Activated T-helper 1 cell treated with anti-CD3 and anti-CD28 coated beads, Interleukin-12 subunit alpha, Interleukin-12 subunit beta, Interleukin-2, Interleukin-4 antibody, amounts not matched to agents 30 ng/mL and 10 ng/mL and 1 ng/mL, durations not matched to agents 14 hours and 24 hours and 36 hours (primary cell): ENCODE data around the gene LARP4B. TPM values are rescaled to one million over a fixed set of nuclear protein-coding genes. Genes with fewer than 3 reads are reported as not detected.

Experiments
- DNase-seq: peaks from one replicate; pipeline ENCODE4 v3.0.0; 2021; ENCODE audit warnings: low spot score
- H3K27ac Mint-ChIP-seq: one replicate; pipeline ENCODE4 v1.8.0; 2021; ENCODE audit warnings: mild to moderate bottlenecking, mixed read lengths
- H3K27me3 Mint-ChIP-seq: one replicate; pipeline ENCODE4 v1.8.0; 2022; ENCODE audit warnings: mild to moderate bottlenecking, moderate library complexity, mixed read lengths; ENCODE audit not compliant: insufficient read depth
- H3K36me3 Mint-ChIP-seq: one replicate; pipeline ENCODE4 v1.8.0; 2021; ENCODE audit warnings: low read depth, mixed read lengths
- H3K4me1 Mint-ChIP-seq: one replicate; pipeline ENCODE4 v1.8.0; 2021; ENCODE audit warnings: low read depth, mixed read lengths
- H3K4me3 Mint-ChIP-seq: one replicate; pipeline ENCODE4 v1.8.0; 2021; ENCODE audit warnings: mild to moderate bottlenecking, moderate library complexity, mixed read lengths
- H3K9me3 Mint-ChIP-seq: one replicate; pipeline ENCODE4 v1.8.0; 2021; ENCODE audit warnings: mixed read lengths
- intact Hi-C: fragments of 100-400 bp; cut with micrococcal nuclease; formaldehyde crosslinking; loops from one replicate; pipeline ENCODE4 v1.15.1; 2024
- total RNA-seq: library from RNA; stranded (reverse); gene quantifications from 2 replicates; pipeline ENCODE4 v1.2.3, GENCODE V29; 2022

Gene LARP4B
- total RNA-seq, 1 donor from 2014 or later = 174 TPM

DNA sequence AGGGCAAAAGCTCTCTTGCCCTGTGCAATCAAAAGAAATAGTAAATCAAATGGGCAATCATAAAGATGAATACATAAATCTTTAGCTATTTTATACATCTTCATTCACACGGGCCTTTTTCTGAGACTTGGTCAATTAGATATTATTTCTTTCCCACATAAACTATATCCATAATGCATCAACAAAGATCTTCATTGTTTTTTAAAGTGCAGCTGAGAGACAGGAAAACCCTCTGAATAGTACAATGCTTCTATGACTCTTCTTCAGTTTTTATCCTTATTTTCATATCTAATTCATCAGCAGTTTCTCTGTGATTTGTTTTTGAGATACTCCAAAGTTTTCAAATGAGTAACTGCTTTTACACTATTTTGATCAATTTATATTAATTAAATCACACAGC is 25.5 kb downstream of the LARP4B start:
- no peak overlapping the region for H3K4me3 Mint-ChIP-seq
- H3K36me3 Mint-ChIP-seq = peaks cover 28% of the 10 kb centered on the region
- peaks cover 9% of the 10 kb centered on the region for H3K4me1 Mint-ChIP-seq
- intact Hi-C loops = no loop called here
- no peaks in the 10 kb centered on the region for H3K27me3 Mint-ChIP-seq
- no peak for DNase-seq
- no peak overlapping the region for H3K27ac Mint-ChIP-seq
- H3K9me3 Mint-ChIP-seq = no peaks in the 10 kb centered on the region

DNA sequence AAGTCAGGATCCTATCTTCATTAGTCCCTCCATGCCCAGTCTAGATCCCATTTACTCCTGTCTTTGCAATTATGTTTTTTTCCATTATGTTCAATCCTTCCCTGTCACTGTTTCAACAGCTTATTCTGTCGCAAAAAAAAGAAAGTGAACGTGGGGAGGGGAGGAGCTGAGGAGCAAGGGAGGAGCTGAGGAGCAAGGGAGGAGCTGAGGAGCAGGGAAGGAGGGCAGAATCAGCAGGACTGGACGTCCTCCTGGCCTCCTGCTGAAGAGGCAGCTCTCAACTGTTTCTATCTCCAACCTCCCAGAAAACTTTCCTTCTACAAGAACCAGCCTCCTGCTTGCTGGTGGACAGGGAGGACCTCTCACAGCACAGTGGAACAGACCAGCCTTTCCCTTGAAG is 26.0 kb downstream of the LARP4B start:
- no peak for DNase-seq
- peaks cover 9% of the 10 kb centered on the region for H3K4me1 Mint-ChIP-seq
- H3K27ac Mint-ChIP-seq = peak overlapping the region; percentile 34
- intact Hi-C loops = no loop called here
- H3K9me3 Mint-ChIP-seq = no peaks in the 10 kb centered on the region
- H3K4me3 Mint-ChIP-seq = no peak overlapping the region
- no peaks in the 10 kb centered on the region for H3K27me3 Mint-ChIP-seq
- H3K36me3 Mint-ChIP-seq = peaks cover 28% of the 10 kb centered on the region

DNA sequence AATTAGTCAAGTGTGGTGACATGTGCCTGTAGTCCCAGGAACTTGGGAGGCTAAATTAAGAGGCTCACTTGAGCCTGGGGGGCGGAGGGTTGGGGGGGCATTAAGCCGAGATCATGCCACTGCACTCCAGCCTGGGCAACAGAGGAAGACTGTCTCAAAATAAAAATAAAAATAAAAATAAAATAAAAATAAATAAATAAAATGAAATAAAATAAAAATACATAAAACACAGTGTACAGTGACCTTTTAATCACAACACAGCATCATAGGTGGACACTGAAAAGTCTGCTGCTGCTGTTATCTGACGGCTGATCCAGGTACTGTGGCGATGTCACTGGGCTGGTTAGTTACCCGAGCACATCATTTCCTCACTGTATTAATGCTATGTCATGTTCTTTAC is 27.1 kb downstream of the LARP4B start:
- intact Hi-C loops = no loop called here
- no peaks in the 10 kb centered on the region for H3K27me3 Mint-ChIP-seq
- DNase-seq = no peak
- H3K9me3 Mint-ChIP-seq = no peaks in the 10 kb centered on the region
- H3K4me3 Mint-ChIP-seq = no peak overlapping the region
- no peak overlapping the region for H3K27ac Mint-ChIP-seq
- H3K4me1 Mint-ChIP-seq = peaks cover 11% of the 10 kb centered on the region
- peaks cover 19% of the 10 kb centered on the region for H3K36me3 Mint-ChIP-seq

DNA sequence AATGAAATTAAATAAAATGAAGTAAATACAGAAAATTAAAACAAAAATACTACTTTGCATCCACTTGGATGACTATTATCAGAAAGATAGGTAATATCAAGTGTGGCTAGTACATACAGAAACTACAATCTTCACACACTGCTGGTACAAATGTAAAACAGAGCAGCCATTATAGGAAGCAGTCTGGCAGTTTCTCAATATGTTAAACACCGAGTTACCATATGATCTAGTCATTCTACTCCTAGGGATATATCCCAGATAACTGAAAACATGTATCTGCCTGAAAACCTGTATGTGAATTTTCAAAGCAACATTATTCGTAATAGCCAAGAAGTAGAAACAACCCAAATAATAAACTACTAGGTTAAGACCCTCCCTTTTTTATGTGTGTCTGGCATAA is 33.4 kb downstream of the LARP4B start:
- Mint-ChIP-seq H3K9me3 (no peaks in the 10 kb centered on the region), H3K27me3 (no peaks in the 10 kb centered on the region), H3K36me3 (peaks cover 9% of the 10 kb centered on the region), H3K4me3 (no peak overlapping the region), H3K4me1 (peaks cover 19% of the 10 kb centered on the region), H3K27ac (no peak overlapping the region)
- no peak for DNase-seq
- intact Hi-C loops = no loop called here

DNA sequence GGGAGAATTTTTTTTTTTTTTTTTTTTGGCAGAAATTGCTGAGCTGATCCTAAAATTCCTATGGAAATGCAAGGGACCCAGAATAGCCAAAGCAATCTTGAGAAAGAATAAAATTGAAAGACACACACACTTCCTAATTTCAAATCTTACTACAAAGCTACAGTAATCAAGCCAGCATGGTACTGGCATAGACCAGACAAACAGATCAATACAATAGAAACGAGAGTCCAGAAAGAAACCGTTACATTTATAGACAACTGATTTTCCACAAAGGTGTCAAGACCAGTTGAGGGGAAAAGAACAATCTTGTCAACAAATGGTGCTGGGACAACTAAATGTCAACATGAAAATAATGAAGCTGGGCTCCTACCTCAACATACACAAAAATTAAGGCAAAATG is 34.5 kb downstream of the LARP4B start:
- Mint-ChIP-seq H3K9me3 (no peaks in the 10 kb centered on the region), H3K27ac (no peak overlapping the region), H3K36me3 (peaks cover 5% of the 10 kb centered on the region), H3K27me3 (no peaks in the 10 kb centered on the region), H3K4me1 (peaks cover 15% of the 10 kb centered on the region), H3K4me3 (no peak overlapping the region)
- intact Hi-C loops = no loop called here
- DNase-seq = no peak

DNA sequence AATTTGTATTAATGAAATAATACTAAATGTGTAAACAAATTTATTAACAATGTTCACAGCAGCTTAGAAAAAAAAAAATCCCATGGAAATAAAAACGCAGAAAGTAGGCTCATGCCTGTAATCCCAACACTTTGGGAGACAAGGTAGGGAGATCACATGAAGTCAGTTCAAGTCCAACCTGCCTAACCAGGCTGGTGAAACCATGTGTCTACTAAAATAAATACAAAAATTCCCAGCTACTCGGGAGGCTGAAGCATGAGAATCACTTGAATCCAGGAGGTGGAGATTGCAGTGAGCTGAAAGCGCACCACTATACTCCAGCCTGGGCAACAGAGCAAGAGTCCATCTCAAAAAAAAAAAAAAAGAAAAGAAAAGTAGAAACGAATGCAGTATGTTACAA is 36.2 kb downstream of the LARP4B start:
- Mint-ChIP-seq H3K27ac (no peak overlapping the region), H3K9me3 (no peaks in the 10 kb centered on the region), H3K4me1 (peaks cover 15% of the 10 kb centered on the region), H3K27me3 (no peaks in the 10 kb centered on the region), H3K36me3 (peaks cover 1% of the 10 kb centered on the region), H3K4me3 (no peak overlapping the region)
- DNase-seq = no peak
- intact Hi-C loops = no loop called here

DNA sequence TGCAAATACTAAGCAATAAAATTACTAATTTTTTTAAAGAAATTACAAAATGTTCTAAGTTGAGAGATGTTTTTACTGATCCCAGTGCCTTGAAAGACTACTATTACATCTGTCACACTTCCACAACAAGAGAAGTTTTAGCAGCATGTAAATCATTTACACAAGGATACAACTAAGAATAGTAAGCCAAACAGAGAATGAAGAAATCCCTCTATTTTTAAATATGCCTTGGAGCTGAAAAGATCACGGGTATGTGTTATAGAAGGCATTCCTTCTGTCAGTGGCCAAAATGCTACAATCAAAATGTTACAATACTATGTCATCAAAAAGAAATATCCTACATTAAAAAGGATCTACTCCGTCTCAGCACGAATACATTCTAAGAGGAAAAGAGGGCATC is 52.6 kb downstream of the LARP4B start:
- no peak overlapping the region for H3K27ac Mint-ChIP-seq
- no peaks in the 10 kb centered on the region for H3K9me3 Mint-ChIP-seq
- H3K36me3 Mint-ChIP-seq = peaks cover 42% of the 10 kb centered on the region
- DNase-seq = no peak
- intact Hi-C loops = no loop called here
- no peaks in the 10 kb centered on the region for H3K4me1 Mint-ChIP-seq
- H3K27me3 Mint-ChIP-seq = no peaks in the 10 kb centered on the region
- no peak overlapping the region for H3K4me3 Mint-ChIP-seq

DNA sequence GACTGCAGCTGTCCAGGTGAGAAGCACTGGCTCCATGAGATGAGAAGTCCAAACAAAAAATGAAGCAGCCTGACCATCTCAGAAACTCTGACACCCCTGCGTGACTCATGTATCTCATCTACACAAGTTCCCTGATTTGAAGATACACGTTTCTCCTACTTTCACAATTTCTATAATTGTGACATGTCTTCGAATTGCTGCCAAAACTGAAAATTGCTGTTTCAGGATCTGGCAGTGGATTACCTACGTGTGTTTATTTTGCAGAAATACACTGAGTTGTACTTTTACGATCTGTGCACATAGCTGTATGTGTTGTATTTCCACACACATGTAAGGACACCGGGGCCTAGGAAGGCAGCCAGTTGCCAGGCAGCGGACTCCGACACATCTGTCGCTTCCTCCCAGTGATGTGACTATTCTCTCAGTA is 53.2 kb downstream of the LARP4B start:
- Mint-ChIP-seq H3K4me3 (no peak overlapping the region), H3K36me3 (peaks cover 42% of the 10 kb centered on the region), H3K9me3 (no peaks in the 10 kb centered on the region), H3K4me1 (no peaks in the 10 kb centered on the region), H3K27ac (no peak overlapping the region), H3K27me3 (no peaks in the 10 kb centered on the region)
- DNase-seq = no peak
- intact Hi-C loops = no loop called here

DNA sequence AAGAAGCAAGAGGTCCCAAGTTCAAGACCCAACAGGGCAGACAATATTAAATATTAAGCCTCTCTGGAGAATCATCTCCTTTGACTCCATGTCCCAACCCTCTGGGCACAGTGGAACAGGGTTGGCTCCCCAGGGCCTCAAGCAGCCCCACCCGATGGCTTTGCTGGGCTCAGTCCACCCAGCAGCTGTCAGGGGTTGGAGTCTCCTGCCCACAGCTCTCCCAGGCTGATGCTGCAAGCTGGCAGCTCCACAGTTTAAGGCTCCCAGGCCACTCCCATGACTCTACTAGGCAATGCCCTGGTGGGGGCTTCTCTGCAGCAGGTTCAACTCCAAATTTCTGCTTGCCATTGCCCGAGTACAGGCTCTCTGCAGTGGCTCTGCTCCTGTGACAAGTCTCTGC is 55.1 kb downstream of the LARP4B start:
- Mint-ChIP-seq H3K36me3 (peaks cover 34% of the 10 kb centered on the region), H3K27ac (no peak overlapping the region), H3K4me3 (no peak overlapping the region), H3K4me1 (peaks cover 13% of the 10 kb centered on the region), H3K27me3 (no peaks in the 10 kb centered on the region), H3K9me3 (no peaks in the 10 kb centered on the region)
- no peak for DNase-seq
- intact Hi-C loops = no loop called here

DNA sequence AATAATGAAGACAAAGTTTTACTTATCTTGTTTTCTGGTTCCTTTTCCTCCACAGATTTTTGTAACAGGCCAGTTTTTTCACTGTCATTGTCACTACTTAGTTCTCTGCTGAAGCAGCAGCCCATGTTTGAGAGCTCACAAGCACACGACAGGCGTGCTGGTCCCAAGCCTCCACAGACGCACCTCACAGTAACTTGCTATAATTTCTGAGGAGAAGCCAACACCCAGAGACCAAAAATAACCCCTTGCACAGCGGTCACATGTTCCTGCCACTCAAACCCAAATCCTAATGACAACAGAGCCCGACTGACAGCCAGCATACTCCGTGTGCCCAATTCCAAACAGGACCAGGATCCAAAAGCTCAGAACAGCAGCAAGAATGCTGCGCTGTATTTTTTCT is 58.5 kb downstream of the LARP4B start:
- intact Hi-C loops = no loop called here
- no peak for DNase-seq
- Mint-ChIP-seq H3K4me3 (no peak overlapping the region), H3K27me3 (no peaks in the 10 kb centered on the region), H3K27ac (peak overlapping the region; percentile 24), H3K4me1 (peaks cover 33% of the 10 kb centered on the region), H3K9me3 (no peaks in the 10 kb centered on the region), H3K36me3 (peaks cover 31% of the 10 kb centered on the region)

DNA sequence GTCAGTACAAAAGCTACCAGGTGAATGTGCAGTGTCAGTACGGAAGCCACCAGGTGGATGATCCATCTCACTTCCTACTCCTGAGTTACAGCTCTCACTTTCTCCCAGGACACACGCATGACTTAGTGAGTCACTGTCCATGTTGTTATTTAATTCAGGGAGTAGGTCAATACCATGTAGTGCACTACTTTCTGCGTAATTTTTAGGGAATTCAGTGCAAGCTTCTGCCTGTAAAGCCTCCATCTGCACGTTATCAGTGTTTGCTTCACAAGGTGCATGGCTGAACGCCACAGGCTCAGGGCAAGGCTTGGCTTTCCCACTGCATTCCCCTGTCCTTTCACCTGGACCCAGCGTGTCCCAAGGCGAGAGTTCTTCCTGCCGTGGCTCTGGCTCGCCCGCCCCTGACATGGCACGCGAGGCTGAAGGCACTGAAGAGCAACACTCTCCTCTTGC is 59.5 kb downstream of the LARP4B start:
- no peak for DNase-seq
- Mint-ChIP-seq H3K9me3 (no peaks in the 10 kb centered on the region), H3K36me3 (peaks cover 26% of the 10 kb centered on the region), H3K4me3 (no peak overlapping the region), H3K4me1 (peaks cover 33% of the 10 kb centered on the region), H3K27me3 (no peaks in the 10 kb centered on the region), H3K27ac (peak overlapping the region; percentile 61)
- intact Hi-C loops = loop anchor here (2.0 kb wide), 1 partner anchor 59 kb away; the partner anchor contains the start of gene LARP4B

DNA sequence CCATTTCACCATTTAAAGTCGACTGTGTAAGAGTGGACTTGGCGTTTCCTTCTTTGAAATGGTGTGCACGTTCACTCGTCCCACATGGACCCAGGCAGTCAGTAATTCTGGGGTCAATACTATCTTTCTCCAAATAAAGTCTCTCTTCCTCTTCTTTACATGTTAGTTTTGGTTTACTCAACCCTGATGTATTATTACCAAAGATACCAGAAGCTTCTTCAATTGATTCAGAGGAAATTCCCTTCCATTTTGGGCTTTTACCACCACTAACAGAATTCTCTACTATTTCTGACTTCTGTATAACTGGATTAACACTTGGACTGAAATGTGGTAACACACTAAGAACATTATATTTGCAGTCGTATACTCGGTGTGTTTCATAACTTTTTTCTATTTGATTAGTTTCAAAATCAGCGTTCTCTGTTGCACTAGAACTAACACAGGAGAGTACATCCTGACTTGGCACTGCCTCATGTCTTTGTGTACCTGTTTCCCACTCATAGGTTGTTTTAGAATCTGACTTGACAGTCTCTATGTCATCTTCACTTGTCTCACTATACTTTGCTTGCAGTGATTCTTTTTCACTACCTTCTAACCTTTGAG is 60.8 kb downstream of the LARP4B start:
- H3K4me1 Mint-ChIP-seq = peaks cover 42% of the 10 kb centered on the region
- no peak overlapping the region for H3K4me3 Mint-ChIP-seq
- H3K36me3 Mint-ChIP-seq = peaks cover 32% of the 10 kb centered on the region
- H3K27me3 Mint-ChIP-seq = no peaks in the 10 kb centered on the region
- no peak for DNase-seq
- intact Hi-C loops = loop anchor here (2.0 kb wide), 1 partner anchor 60 kb away; the partner anchor contains the start of gene LARP4B
- no peaks in the 10 kb centered on the region for H3K9me3 Mint-ChIP-seq
- peak overlapping the region; percentile 30 for H3K27ac Mint-ChIP-seq

DNA sequence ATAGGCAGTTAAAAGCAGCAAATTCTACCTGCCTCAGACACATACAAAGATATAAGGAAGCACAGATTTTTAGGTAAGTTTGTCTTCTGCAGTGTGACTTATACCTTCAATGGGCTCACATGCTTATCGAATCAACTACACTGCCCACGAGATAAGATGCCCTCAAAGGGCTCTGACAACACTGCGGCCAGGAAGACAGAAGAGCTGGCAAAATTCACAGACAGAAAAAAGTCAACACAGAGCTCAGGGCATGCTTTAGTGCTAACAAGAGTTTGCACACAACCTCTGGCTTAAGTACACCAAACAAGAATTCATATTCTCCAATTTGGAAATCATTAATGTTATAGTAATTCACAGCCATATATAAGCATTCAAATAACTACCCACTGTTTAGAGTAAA is 62.3 kb downstream of the LARP4B start:
- H3K4me3 Mint-ChIP-seq = no peak overlapping the region
- H3K36me3 Mint-ChIP-seq = peaks cover 31% of the 10 kb centered on the region
- DNase-seq = no peak
- peaks cover 46% of the 10 kb centered on the region for H3K4me1 Mint-ChIP-seq
- H3K27me3 Mint-ChIP-seq = no peaks in the 10 kb centered on the region
- intact Hi-C loops = no loop called here
- peak overlapping the region; percentile 10 for H3K27ac Mint-ChIP-seq
- no peaks in the 10 kb centered on the region for H3K9me3 Mint-ChIP-seq

DNA sequence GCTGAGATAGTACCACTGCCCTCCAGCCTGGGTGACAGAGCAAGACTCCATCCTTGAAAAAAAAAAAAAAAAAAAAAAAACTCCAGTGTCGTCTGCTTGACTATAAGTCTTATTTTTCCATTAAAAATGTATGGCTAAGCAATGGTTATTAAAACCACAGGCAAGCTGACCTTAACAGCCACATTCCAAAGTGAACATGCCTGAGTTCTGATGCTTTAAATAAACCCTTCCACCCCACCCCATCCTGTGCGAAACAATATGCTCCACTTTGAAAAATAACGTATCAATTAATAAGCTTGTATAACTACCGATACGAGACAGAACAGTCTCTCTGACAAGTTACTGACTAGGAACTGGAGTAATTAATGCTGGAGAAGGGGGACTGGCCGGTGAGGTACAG is 63.7 kb downstream of the LARP4B start:
- Mint-ChIP-seq H3K27ac (no peak overlapping the region), H3K36me3 (peaks cover 37% of the 10 kb centered on the region), H3K9me3 (no peaks in the 10 kb centered on the region), H3K27me3 (no peaks in the 10 kb centered on the region), H3K4me1 (peaks cover 49% of the 10 kb centered on the region), H3K4me3 (no peak overlapping the region)
- intact Hi-C loops = no loop called here
- no peak for DNase-seq
